ENCODE results near the gene HRH4.

HRH4 gene

GRCh38 chr18:24460388-24460787 is at the start of gene HRH4:
TSS of gene HRH4 (plus strand) at chr18:24460637. CDS start at chr18:24460729, 92 bp downstream.
- DNase-seq, result no peak

- no peak for DNase-seq
These were observed 47.3 kb upstream of the HRH4 start for GRCh38 chr18:24413148-24413547.

GRCh38 chr18:24414349-24415003 is 46.0 kb upstream of the HRH4 start:
- no peak for DNase-seq

- no peak for DNase-seq
These were observed 43.0 kb upstream of the HRH4 start for GRCh38 chr18:24417480-24417879.

- no peak for DNase-seq
These were observed 39.9 kb upstream of the HRH4 start for GRCh38 chr18:24420551-24420950.

- no peak for DNase-seq
These were observed 38.6 kb upstream of the HRH4 start for GRCh38 chr18:24421831-24422230.

- DNase-seq, result no peak
These were observed 34.4 kb upstream of the HRH4 start for GRCh38 chr18:24426073-24426397.

GRCh38 chr18:24426398-24427294 is 33.8 kb upstream of the HRH4 start, which contains the start of gene IMPACT:
TSS of gene IMPACT (plus strand) at chr18:24426670. CDS start at chr18:24426757, 87 bp downstream.
- DNase-seq, result peak; percentile 82

GRCh38 chr18:24427484-24427883 is 33.0 kb upstream of the HRH4 start:
- no peak for DNase-seq

- no peak for DNase-seq
These were observed 31.7 kb upstream of the HRH4 start for GRCh38 chr18:24428709-24429108.

- no peak for DNase-seq
These were observed 31.2 kb upstream of the HRH4 start for GRCh38 chr18:24429188-24429587.

- no peak for DNase-seq
These were observed 27.8 kb upstream of the HRH4 start for GRCh38 chr18:24432618-24433017.

GRCh38 chr18:24436939-24437338 is 23.5 kb upstream of the HRH4 start:
- no peak for DNase-seq

- DNase-seq, result no peak
These were observed 16.6 kb upstream of the HRH4 start for GRCh38 chr18:24443870-24444269.

GRCh38 chr18:24446453-24446852 is 14.0 kb upstream of the HRH4 start:
- DNase-seq, result no peak

GRCh38 chr18:24446953-24447538 is 13.4 kb upstream of the HRH4 start:
- DNase-seq, result no peak

GRCh38 chr18:24447961-24448360 is 12.5 kb upstream of the HRH4 start:
- DNase-seq, result no peak

GRCh38 chr18:24456549-24456948 is 3.9 kb upstream of the HRH4 start:
- no peak for DNase-seq

- no peak for DNase-seq
These were observed 665 bp upstream of the HRH4 start for GRCh38 chr18:24459772-24460171.

GRCh38 chr18:24461996-24462395 is 1.6 kb downstream of the HRH4 start:
- no peak for DNase-seq

GRCh38 chr18:24462838-24463775 is 2.7 kb downstream of the HRH4 start:
- no peak for DNase-seq

GRCh38 chr18:24465486-24465885 is 5.0 kb downstream of the HRH4 start:
- DNase-seq, result no peak

GRCh38 chr18:24466771-24467170 is 6.3 kb downstream of the HRH4 start:
- DNase-seq, result no peak
